OCI-LY1 (cell line): Measurements from ENCODE around the gene IGF2BP2.

Source experiments
- H2AFZ ChIP-seq: fragments of 200-600 bp; sonication (generic), shearing (Covaris generic); 2 replicates; pipeline ENCODE4 v1.6.0; 2014; ENCODE audit warnings: antibody characterized with exemption, mild to moderate bottlenecking, low read length
- H3F3A ChIP-seq: fragments of 200-600 bp; sonication (generic), shearing (Covaris generic); 2 replicates; pipeline ENCODE4 v1.6.0; 2014; ENCODE audit warnings: mild to moderate bottlenecking, antibody characterized with exemption, low read length, moderate library complexity; ENCODE audit not compliant: insufficient read depth
- H3K27ac ChIP-seq: fragments of 200-600 bp; sonication (generic); 2 replicates; pipeline ENCODE4 v1.5.1; 2014; ENCODE audit warnings: low read length, mixed run types, mild to moderate bottlenecking, low read depth; ENCODE audit not compliant: poor library complexity, severe bottlenecking
- H3K27me3 ChIP-seq: fragments of 200-600 bp; sonication (generic); 2 replicates; pipeline ENCODE4 v1.6.0; 2014; ENCODE audit warnings: antibody characterized with exemption, mild to moderate bottlenecking, low read length, moderate library complexity; ENCODE audit not compliant: insufficient read depth
- H3K36me3 ChIP-seq: fragments of 200-600 bp; sonication (generic); 2 replicates; pipeline ENCODE4 v1.6.1; 2014; ENCODE audit warnings: mild to moderate bottlenecking, antibody characterized with exemption, low read length, moderate library complexity, mixed read lengths; ENCODE audit not compliant: insufficient read depth
- H3K4me1 ChIP-seq: fragments of 200-600 bp; sonication (generic); 2 replicates; pipeline ENCODE4 v1.5.1; 2014; ENCODE audit warnings: mild to moderate bottlenecking, low read length, moderate library complexity; ENCODE audit not compliant: insufficient read depth, severe bottlenecking
- H3K4me2 ChIP-seq: fragments of 200-600 bp; sonication (generic), shearing (Covaris generic); 2 replicates; pipeline ENCODE4 v1.6.1; 2014; ENCODE audit warnings: low read length
- H3K4me3 ChIP-seq: fragments of 200-600 bp; sonication (generic); 2 replicates; pipeline ENCODE4 v1.5.1; 2014; ENCODE audit warnings: low read length, low read depth, mild to moderate bottlenecking, mixed read lengths; ENCODE audit not compliant: poor library complexity, severe bottlenecking
- H3K79me2 ChIP-seq: fragments of 200-600 bp; shearing (Covaris generic); 2 replicates; pipeline ENCODE4 v1.6.1; 2016; ENCODE audit warnings: mixed run types, low read length, mixed read lengths; ENCODE audit not compliant: insufficient read depth
- H3K9ac ChIP-seq: fragments of 200-600 bp; sonication (generic), shearing (Covaris generic); 2 replicates; pipeline ENCODE4 v1.6.1; 2014; ENCODE audit warnings: mild to moderate bottlenecking, low read length, mixed read lengths
- H3K9me2 ChIP-seq: fragments of 200-600 bp; sonication (generic), shearing (Covaris generic); 2 replicates; pipeline ENCODE4 v1.6.1; 2014; ENCODE audit warnings: low read depth, mild to moderate bottlenecking, low read length, mixed read lengths
- H3K9me3 ChIP-seq: fragments of 200-600 bp; shearing (Covaris generic); 2 replicates; pipeline ENCODE4 v1.6.1; 2014; ENCODE audit warnings: low read length, mixed read lengths
- H4K20me1 ChIP-seq: fragments of 200-600 bp; sonication (generic), shearing (Covaris generic); 2 replicates; pipeline ENCODE4 v1.6.0; 2016; ENCODE audit warnings: mild to moderate bottlenecking, low read length; ENCODE audit not compliant: insufficient read depth
- CTCF ChIP-seq: fragments of 200-600 bp; sonication (generic), shearing (Covaris generic); IDR thresholded peaks from 2 replicates; pipeline ENCODE4 v1.5.1; 2017; ENCODE audit warnings: mild to moderate bottlenecking, antibody characterized with exemption, low read length, moderate library complexity, mixed read lengths
- EZH2 ChIP-seq: fragments of 200-600 bp; sonication (generic), shearing (Covaris generic); IDR thresholded peaks from 2 replicates; pipeline ENCODE4 v1.8.0; 2017; ENCODE audit warnings: borderline replicate concordance, mixed run types, mild to moderate bottlenecking, antibody characterized with exemption, low read length, moderate library complexity, mixed read lengths

The IGF2BP2 gene

GRCh38 chr3:185649414-185649813 is 175.4 kb downstream of the IGF2BP2 start:
- H3K9ac ChIP-seq: no peak overlapping the region
- no peak overlapping the region for H3K4me3 ChIP-seq
- no peaks in the 10 kb centered on the region for H3K36me3 ChIP-seq
- no peaks in the 10 kb centered on the region for H3K9me2 ChIP-seq
- no peaks in the 10 kb centered on the region for H3F3A ChIP-seq
- no peak overlapping the region for H3K4me2 ChIP-seq
- TF ChIP-seq CTCF: no peak
- no peak for TF ChIP-seq EZH2
- H2AFZ ChIP-seq: no peak overlapping the region
- no peak overlapping the region for H3K27ac ChIP-seq
- no peaks in the 10 kb centered on the region for H3K79me2 ChIP-seq
- peaks cover 4% of the 10 kb centered on the region for H3K4me1 ChIP-seq
- no peaks in the 10 kb centered on the region for H4K20me1 ChIP-seq
- H3K9me3 ChIP-seq: no peaks in the 10 kb centered on the region
- no peaks in the 10 kb centered on the region; the same call in 1 of the 2 replicates for H3K27me3 ChIP-seq

GRCh38 chr3:185648396-185648795 is 176.4 kb downstream of the IGF2BP2 start:
- Histone ChIP-seq H3K9me3 (no peaks in the 10 kb centered on the region), H3K9me2 (no peaks in the 10 kb centered on the region), H3K27ac (no peak overlapping the region), H3K4me3 (no peak overlapping the region), H3F3A (no peaks in the 10 kb centered on the region), H3K36me3 (no peaks in the 10 kb centered on the region), H3K79me2 (no peaks in the 10 kb centered on the region), H3K4me1 (peaks cover 4% of the 10 kb centered on the region), H3K27me3 (no peaks in the 10 kb centered on the region; the same call in 1 of the 2 replicates), H3K9ac (no peak overlapping the region), H4K20me1 (no peaks in the 10 kb centered on the region), H3K4me2 (no peak overlapping the region), H2AFZ (no peak overlapping the region)
- TF ChIP-seq CTCF (no peak), EZH2 (no peak)

- no peak overlapping the region for H3K4me2 ChIP-seq
- no peak overlapping the region for H2AFZ ChIP-seq
- H3K27ac ChIP-seq: no peak overlapping the region
- no peaks in the 10 kb centered on the region for H3K36me3 ChIP-seq
- H3K27me3 ChIP-seq: no peaks in the 10 kb centered on the region; the same call in 1 of the 2 replicates
- no peak overlapping the region for H3K4me3 ChIP-seq
- peaks cover 4% of the 10 kb centered on the region for H3K4me1 ChIP-seq
- H4K20me1 ChIP-seq: no peaks in the 10 kb centered on the region
- H3F3A ChIP-seq: no peaks in the 10 kb centered on the region
- TF ChIP-seq CTCF (no peak), EZH2 (no peak)
- H3K9me2 ChIP-seq: no peaks in the 10 kb centered on the region
- no peaks in the 10 kb centered on the region for H3K9me3 ChIP-seq
- H3K9ac ChIP-seq: no peak overlapping the region
- no peaks in the 10 kb centered on the region for H3K79me2 ChIP-seq
Measured at GRCh38 chr3:185647880-185648210, 177.0 kb downstream of the IGF2BP2 start.
